NT2/D1 (cell line): Measurements from ENCODE around the gene MYH6.

ENCODE experiments used
- SUZ12 ChIP-seq: IDR thresholded peaks from 2 replicates; pipeline ENCODE4 v1.6.1; 2011; ENCODE audit not compliant: insufficient read length, insufficient read depth; ENCODE audit errors: extremely low read depth
- YY1 ChIP-seq: IDR thresholded peaks from 2 replicates; pipeline ENCODE4 v1.6.1; 2011; ENCODE audit not compliant: insufficient read length, insufficient read depth

DNA sequence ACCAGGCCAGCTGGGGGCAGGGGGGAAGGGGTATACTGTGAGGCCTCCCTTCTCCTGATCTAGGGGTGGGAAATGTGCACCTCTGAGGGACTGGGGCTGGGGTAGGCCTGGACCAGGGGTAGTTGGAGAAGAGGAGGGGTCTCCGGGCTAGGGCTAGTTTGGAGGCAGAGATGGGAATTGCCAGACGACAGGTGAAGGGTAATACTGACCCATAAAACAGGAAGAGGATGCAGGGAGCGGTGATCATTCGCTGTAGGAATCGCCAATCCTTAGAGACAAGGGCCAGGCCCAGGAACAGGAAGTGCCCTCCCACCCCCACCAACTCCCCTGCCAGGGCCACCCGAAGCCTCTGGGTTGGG lies 59.8 kb downstream of the MYH6 start:
- no peak for TF ChIP-seq SUZ12
- no peak for TF ChIP-seq YY1
